Spleen (tissue), 7 donors: ENCODE data around the gene ANKRD1.

Experiments
- CTCF ChIP-seq, 11 experiments: fragments of 200-600 bp in 7 of 11; fragments of 450-650 bp in 4 of 11; sonication (generic) in 4 of 11; IDR thresholded peaks in 8 of 11; conservative IDR thresholded peaks in 3 of 11; 1 replicate in 7 of 11; 2 replicates in 4 of 11; pipeline versions ENCODE4 v1.4.0 to v1.8.0; 2016 to 2021; ENCODE audit warnings: antibody characterized with exemption in 11 of 11, inconsistent platforms in 4 of 11, mild to moderate bottlenecking in 1 of 11
- POLR2A ChIP-seq, 3 donors: fragments of 450-650 bp; IDR thresholded peaks; one replicate each; pipeline ENCODE4 v1.5.1; 2017; ENCODE audit warnings: antibody characterized with exemption in 3 of 3, mild to moderate bottlenecking in 1 of 3
- donor health status: DM: no; HTN: no; CAD: no; lungs with moderate emphysema.
- donor health status: DM: no; HTN: no; CAD: no.
- donor health status: DM: no; HTN: no; CAD: no.

- TF ChIP-seq POLR2A (IDR thresholded peaks at IDR 0.05) (no peak), CTCF (IDR thresholded peaks at IDR 0.05 in 8 of 11, conservative IDR thresholded peaks at IDR 0.05 in 3 of 11) (no peak)
Measured at GRCh38 chr10:90919683-90920574, 958 bp downstream of the ANKRD1 start.
